ENCODE data around the gene BATF.

The BATF gene

DNA sequence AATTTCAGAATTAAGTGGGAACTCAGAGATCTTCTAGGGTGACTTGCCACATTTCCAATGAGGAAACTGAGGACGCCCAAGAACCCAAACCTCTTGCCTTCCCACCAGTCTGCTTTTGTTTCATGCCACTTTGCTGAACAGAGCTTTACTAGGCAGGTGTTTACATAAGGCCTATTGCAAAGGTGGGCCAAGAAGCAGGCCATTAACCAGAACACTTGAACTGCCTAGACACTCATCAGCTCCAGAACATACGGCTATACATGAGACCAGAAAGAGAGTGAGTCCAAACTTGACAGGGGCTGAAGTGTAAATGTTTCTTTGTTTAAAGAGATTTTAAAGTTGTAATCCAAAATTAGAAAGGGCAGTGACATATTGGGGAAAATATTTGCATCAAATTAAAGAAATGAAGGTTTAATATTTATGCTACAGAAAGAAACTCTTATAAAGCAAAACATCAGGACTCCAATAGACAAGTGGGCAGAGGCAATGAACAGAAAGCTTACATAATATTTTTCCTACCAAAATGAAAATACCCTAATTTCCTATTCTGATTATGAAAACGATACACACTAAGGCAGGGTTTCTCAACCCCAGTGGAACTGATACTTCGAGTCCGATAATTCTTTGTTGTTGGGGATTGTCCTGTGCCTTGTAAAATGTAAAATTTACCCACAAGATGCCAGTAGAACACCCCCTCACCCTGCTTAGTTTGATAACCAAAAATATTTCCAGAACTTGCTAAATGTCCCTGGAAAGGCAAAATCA, 11.7 kb downstream of the BATF start:
- DNase-seq (ENCODE audit: low spot score): no peak

DNA sequence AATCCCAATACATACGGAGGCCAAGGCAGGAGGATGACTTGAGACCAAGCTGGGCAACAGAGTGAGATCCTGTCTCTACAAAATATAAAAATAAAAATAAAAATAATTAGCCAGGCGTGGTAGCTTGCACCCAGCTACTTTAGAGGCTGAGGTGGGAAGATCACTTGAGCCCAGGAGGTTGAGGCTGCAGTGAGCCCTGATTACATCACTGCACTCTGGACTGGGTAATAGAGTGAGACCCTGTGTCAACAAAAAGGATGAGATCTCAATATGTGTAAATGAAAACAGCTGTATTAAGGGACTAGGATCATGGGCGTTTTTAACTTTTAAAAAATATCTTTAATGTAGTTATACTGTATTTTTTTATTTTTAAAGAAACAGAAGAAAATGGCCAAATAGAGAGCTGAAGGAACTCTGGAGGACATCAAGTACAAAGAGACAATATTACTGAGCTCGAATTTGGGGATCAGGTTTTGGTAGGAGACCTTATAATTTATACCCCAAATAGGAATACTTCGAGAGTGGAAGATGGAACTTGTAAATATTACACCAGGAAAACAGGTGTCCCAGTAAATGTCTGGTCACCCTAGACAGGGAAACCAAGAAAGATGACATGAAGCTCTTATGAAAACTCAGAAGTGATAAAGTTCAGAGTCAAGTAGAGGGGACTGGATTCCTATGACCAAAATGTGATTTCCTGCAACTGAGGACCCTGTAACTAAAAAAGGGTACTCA, 13.1 kb downstream of the BATF start:
- no peak for DNase-seq (ENCODE audit: low spot score)

- no peak for DNase-seq (ENCODE audit: low spot score)
Observed at GRCh38 chr14:75537071-75537470, 14.8 kb downstream of the BATF start.

DNA sequence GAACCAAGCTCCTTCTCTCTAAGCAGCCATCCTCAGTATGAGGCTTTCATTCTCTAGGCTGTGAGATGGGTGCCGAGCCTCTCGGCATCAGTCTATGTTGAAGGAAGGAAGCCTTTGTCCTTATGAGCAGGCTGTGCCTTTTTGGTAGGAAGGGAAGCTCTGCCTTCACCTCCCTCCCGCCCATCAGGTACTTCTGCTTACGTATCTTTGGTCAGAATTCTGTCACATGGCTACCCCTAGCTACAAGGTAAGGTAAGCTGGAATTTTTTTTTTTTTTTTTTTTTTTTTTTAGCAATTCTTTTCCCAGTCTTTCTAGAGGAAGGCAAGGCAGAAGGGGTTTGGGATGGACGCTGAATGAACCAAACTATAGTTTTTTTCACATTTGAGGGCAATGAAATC, 16.9 kb downstream of the BATF start:
- no peak for DNase-seq (ENCODE audit: low spot score)

DNA sequence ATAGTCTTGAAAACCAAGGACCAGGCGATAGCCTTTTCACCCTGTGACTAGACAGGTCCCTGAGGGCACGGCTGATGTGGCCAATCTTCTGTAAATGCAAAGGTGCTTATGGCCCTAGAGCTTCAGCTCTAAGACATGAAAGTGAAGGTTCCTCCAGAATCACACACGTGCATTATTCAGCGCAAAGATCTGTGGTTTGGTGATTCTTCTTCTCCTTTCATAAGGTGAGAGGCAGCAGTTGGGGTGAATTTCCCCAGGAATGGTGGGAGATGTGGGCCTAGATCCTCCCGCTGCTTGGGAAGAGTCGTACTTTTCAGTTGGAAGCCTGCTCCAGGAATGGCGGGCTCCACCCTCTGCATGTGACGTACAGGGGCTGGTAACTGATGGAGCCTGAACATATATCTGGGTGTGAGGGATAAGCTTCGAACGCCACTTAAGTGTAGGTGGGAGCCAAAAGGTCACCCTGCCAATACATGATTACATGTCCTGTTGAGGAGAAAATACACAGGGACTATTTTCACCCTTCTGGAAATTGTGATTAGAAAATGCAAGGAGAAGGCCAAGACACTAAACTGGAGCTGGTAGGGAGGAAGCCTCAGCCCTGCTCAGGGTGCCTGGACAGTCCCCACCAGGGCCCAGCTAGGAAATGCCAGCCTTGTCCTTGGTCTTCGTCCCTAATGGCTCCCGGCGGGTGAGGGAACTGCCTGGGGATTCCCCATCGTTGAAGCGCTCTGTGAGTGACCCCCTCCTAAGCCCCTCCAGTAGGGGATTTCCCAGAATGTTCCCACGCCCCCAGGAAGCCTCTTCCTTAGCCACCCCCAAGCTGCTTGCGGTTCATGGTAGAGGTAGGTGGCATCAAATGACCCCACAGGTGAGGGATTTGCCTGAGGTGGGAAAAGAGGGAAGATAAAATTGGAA, 17.6 kb downstream of the BATF start:
- no peak for DNase-seq (ENCODE audit: low spot score)

DNA sequence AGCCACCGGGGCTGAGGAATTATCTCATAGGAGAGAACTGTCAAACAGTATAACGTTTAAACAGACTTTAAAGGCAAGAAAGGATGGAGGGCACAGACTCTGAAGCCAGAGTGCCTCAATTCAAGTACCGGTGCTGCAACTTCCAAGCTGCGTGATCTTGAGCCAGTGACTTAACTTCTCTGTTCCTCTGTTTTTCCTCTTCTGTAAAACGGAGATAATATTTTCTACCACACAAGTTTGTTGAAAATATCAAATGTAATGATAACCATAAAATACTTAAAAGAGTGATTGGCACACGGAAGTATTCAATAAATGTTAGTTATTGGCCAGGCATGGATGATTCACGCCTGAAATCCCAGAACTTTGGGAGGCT, 18.2 kb downstream of the BATF start:
- no peak for DNase-seq (ENCODE audit: low spot score)

DNA sequence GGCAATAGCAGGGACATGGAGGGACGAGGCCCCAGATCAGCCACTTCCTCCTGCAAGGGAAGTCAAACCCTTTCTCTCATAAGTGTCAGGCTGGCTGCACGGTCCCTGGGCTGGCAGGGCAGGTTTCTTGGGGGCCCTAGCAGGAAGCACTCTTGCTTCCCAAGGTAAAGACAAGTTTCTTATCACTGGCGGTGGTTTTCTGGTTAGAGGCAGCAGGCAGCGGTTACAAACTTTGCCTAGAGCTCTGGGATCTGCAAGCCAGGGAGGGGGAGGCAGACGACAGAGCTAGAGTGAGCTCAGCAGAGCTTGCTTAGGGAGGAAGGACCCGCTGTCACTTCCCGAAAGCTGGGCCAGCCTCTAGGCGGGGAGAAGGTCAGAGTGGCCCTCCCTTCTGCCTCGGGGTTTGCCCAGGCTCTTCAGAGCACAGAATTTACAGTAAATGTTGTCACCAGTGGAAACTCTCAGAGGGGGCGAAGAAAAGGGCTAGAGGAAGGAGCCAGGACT, 20.4 kb downstream of the BATF start:
- no peak for DNase-seq (ENCODE audit: low spot score)

DNA sequence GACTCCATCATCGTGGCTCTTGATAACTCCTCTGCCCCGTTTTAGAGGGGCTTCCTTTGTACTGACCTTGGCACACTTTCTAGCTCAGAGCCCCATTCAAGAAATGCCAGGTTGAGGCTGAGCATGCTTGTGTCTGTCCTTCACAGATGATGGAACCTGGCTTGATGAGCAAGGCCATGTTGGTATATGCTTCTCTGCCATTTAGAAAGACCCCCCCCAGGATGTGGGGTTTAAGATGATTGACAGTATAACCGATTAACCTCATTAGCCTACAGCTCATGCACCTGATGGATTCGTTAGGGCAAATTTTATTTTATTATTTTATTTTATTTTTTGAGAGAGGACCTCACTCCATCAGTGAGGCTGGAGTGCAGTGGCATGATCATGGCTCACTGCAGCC, 21.0 kb downstream of the BATF start:
- DNase-seq (ENCODE audit: low spot score): no peak

DNA sequence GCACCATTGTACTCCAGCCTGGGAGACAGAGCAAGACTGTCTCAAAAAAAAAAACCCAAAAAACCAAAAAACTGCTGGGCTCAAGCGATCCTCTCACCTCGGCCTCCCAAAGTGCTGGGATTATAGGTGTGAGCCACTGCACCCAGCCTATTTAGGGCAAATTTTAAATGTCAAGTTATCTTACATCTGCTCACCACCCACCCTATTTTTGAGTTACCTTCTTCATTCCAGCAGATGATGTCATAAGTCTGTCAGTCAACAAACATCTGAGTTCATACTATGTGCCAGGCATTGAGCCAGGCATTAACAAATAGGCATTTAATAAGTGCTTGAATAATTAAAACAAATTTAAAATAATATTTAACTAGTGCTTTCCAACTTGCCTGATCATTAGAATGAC, 21.5 kb downstream of the BATF start:
- DNase-seq (ENCODE audit: low spot score): no peak

- DNase-seq (ENCODE audit: low spot score): no peak
Observed at GRCh38 chr14:75545907-75546306, 23.6 kb downstream of the BATF start.

DNA sequence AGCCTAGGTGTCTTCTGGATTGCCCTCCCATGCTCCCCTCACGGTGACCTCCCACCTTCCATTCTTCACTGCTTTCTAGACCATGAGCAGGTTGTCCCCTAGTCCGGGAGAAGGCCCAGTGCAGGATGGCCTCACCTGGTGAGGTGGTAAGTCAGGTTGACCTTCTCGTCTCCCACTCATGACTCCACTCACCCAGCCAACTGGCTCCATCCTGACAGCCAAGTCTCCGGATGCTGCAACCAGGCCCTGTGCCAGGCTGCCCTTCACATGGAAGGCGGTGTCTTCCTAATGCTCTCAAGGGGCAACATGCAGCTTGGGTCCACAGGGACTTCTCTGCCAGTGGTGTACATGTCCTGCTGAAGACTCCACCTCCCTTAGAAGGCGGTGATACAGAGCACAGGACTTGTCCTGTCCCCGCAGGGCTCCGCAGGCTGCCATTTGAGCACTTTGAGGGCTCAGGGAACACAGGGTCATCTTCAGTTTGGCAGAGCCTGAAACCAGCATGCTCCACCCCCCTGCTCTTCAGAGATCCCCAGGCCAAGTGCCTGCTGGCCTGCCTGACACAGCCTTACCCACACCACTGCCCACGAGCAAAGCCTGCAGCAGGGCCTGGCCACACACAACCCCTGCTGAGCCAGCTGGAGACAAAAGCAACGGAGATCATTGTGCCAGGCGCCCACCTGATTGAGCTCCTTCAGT, 25.4 kb downstream of the BATF start:
- no peak for DNase-seq (ENCODE audit: low spot score)

- no peak for DNase-seq (ENCODE audit: low spot score)
Observed at GRCh38 chr14:75548544-75548943, 26.3 kb downstream of the BATF start.

GRCh38 chr14:75549169-75549568, 26.9 kb downstream of the BATF start:
- no peak for DNase-seq (ENCODE audit: low spot score)

- DNase-seq (ENCODE audit: low spot score): no peak
Observed at GRCh38 chr14:75551021-75551420, 28.8 kb downstream of the BATF start.

DNA sequence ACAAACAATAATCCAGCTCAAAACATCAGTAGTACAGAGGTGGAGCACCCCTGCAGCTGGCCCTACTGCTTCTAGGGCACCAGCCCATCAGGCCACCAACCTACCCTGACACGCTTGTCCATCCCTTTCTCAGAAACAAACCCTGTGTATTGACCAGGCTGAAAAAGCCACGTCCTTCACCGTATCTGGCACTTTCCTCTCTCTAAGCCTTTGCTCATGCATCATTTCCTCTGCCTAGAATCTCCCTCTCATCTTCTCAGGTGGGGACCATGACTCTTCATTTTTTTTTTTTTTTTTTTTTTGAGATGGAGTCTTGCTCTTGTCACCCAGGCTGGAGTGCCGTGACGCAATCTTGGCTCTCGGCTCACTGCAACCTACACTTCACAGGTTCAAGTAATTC, 30.9 kb downstream of the BATF start:
- no peak for DNase-seq (ENCODE audit: low spot score)

DNA sequence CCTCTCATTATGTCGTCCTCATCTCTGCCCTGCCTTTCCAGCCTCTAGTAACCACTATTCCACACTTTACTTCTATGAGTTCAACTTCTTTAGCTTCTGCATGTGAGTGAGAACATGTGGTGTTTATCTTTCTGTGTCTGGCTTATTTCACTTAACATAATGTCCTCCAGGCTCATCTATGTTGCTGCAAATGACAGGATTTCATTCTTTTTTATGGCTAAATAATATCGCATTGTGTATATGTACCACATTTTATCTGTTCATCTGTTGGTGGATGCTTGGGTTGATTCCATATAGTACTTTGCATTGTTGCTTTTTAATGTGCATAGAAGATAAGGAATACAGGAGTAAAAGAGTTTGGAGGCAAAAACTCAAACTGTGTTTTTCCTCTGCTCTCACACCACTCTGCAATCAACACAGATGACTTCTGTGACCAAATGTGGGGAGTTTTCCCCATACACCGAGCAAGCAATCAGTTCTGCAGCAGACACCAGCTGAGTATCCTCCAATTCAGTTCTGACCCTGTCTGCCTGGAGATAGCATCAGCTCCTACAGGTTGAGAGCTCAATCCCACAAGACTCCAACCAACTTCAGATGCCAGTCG, 31.6 kb downstream of the BATF start:
- no peak for DNase-seq (ENCODE audit: low spot score)

- no peak for DNase-seq (ENCODE audit: low spot score)
Observed at GRCh38 chr14:75554482-75554881, 32.2 kb downstream of the BATF start.

- no peak for DNase-seq (ENCODE audit: low spot score)
Observed at GRCh38 chr14:75558440-75558839, 36.2 kb downstream of the BATF start.

- DNase-seq (ENCODE audit: low spot score): no peak
Observed at GRCh38 chr14:75559045-75559444, 36.8 kb downstream of the BATF start.

GRCh38 chr14:75559451-75560222, 37.4 kb downstream of the BATF start:
- no peak for DNase-seq (ENCODE audit: low spot score)

DNA sequence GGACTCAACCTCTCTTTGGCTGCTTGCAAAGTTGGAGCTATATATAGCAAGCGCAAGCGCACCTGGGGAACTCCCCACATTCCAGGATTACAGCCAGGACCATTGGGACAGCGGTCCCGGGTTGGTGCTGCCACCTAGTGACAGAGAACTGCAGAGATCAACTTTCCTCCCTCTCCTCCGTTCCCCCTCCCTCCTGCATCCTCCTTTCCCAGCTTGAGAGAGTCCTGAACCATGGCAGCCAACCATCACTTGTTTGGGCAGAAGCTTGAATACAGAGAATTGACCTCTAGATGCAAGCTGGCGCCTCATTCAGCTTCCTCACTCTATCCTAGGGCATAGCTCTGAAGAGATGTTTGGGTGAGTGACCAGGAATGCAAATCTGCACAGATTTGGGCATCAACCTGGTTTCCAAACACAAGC, 38.8 kb downstream of the BATF start:
- peak; percentile 20 for DNase-seq (ENCODE audit: low spot score)
